Measurements from ENCODE around the gene ADSS1.

Gene ADSS1

GRCh38 chr14:104735830-104736642 is 12.0 kb downstream of the ADSS1 start:
- no peak for DNase-seq

- no peak for DNase-seq
Observed at GRCh38 chr14:104738375-104739019, 14.5 kb downstream of the ADSS1 start.

GRCh38 chr14:104739026-104739425 is 15.0 kb downstream of the ADSS1 start:
- no peak for DNase-seq

- no peak for DNase-seq
Observed at GRCh38 chr14:104739546-104740516, 15.8 kb downstream of the ADSS1 start.

GRCh38 chr14:104741108-104741802 is 17.2 kb downstream of the ADSS1 start:
- DNase-seq = no peak

- no peak for DNase-seq
Observed at GRCh38 chr14:104741803-104742251, 17.8 kb downstream of the ADSS1 start.

GRCh38 chr14:104742586-104743455 is 18.8 kb downstream of the ADSS1 start:
- no peak for DNase-seq

- no peak for DNase-seq
Observed at GRCh38 chr14:104743461-104744380, 19.7 kb downstream of the ADSS1 start.

- no peak for DNase-seq
Observed at GRCh38 chr14:104744484-104744883, 20.5 kb downstream of the ADSS1 start.

GRCh38 chr14:104745431-104745830 is 21.4 kb downstream of the ADSS1 start:
- DNase-seq = no peak

GRCh38 chr14:104746071-104746545 is 22.1 kb downstream of the ADSS1 start:
- DNase-seq = no peak

- DNase-seq = no peak
Observed at GRCh38 chr14:104746934-104747481, 23.0 kb downstream of the ADSS1 start.

- no peak for DNase-seq
Observed at GRCh38 chr14:104747876-104748275, 23.8 kb downstream of the ADSS1 start.

- DNase-seq = no peak
Observed at GRCh38 chr14:104749111-104749649, 25.2 kb downstream of the ADSS1 start.

- no peak for DNase-seq
Observed at GRCh38 chr14:104750056-104750752, 26.2 kb downstream of the ADSS1 start.

GRCh38 chr14:104750753-104751057 is 26.7 kb downstream of the ADSS1 start:
- peak; percentile 47 for DNase-seq

- peak; percentile 23 for DNase-seq
Observed at GRCh38 chr14:104751539-104752422, 27.8 kb downstream of the ADSS1 start.

GRCh38 chr14:104752423-104752734 is 28.4 kb downstream of the ADSS1 start:
- no peak for DNase-seq
